Trophoblast cell (in vitro differentiated cells and primary cell): ENCODE results near the gene DBI.

Experiments
- DNase-seq, 2 donors: peaks; one replicate each; pipeline ENCODE4 v3.0.0-alpha.2; 2016
- H2AFZ ChIP-seq: 2 replicates; pipeline ENCODE4 v1.6.1; 2013; ENCODE audit warnings: low read length, moderate library complexity, mild to moderate bottlenecking; ENCODE audit not compliant: insufficient read depth, poor library complexity
- H2AK5ac ChIP-seq: 2 replicates; pipeline ENCODE4 v1.6.1; 2013; ENCODE audit warnings: mild to moderate bottlenecking, low read length
- H2BK120ac ChIP-seq: 2 replicates; pipeline ENCODE4 v1.6.1; 2013; ENCODE audit warnings: low read length, mild to moderate bottlenecking, moderate library complexity; ENCODE audit not compliant: insufficient read depth, poor library complexity
- H2BK12ac ChIP-seq: 2 replicates; pipeline ENCODE4 v1.6.1; 2013; ENCODE audit warnings: mild to moderate bottlenecking, low read length, moderate library complexity
- H2BK5ac ChIP-seq: 2 replicates; pipeline ENCODE4 v1.6.1; 2013; ENCODE audit warnings: low read length, low read depth, moderate library complexity, mild to moderate bottlenecking; ENCODE audit not compliant: poor library complexity
- H3K14ac ChIP-seq: 2 replicates; pipeline ENCODE4 v1.6.1; 2013; ENCODE audit warnings: mild to moderate bottlenecking, low read length
- H3K18ac ChIP-seq: 2 replicates; pipeline ENCODE4 v1.6.1; 2013; ENCODE audit warnings: mild to moderate bottlenecking, low read length
- H3K23ac ChIP-seq: 2 replicates; pipeline ENCODE4 v1.6.1; 2013; ENCODE audit warnings: low read length
- H3K27ac ChIP-seq: 2 replicates; pipeline ENCODE4 v1.5.1; 2013; ENCODE audit warnings: low read depth, mild to moderate bottlenecking, inconsistent platforms, low read length, moderate library complexity
- H3K27me3 ChIP-seq: 2 replicates; pipeline ENCODE4 v1.6.1; 2013; ENCODE audit warnings: inconsistent platforms, mild to moderate bottlenecking, low read length, moderate library complexity; ENCODE audit not compliant: insufficient read depth
- H3K36me3 ChIP-seq, 2 experiments: 1 replicate in 1 of 2; 2 replicates in 1 of 2; pipeline ENCODE4 v1.6.1; 2013; ENCODE audit warnings: low read length in 2 of 2, mild to moderate bottlenecking in 2 of 2, moderate library complexity in 1 of 2; ENCODE audit not compliant: insufficient read depth in 2 of 2, control insufficient read depth in 1 of 2
- H3K4ac ChIP-seq: 2 replicates; pipeline ENCODE4 v1.6.1; 2013; ENCODE audit warnings: low read depth, mild to moderate bottlenecking, low read length, moderate library complexity
- H3K4me1 ChIP-seq, 2 experiments: 1 replicate in 1 of 2; 2 replicates in 1 of 2; pipeline ENCODE4 v1.6.1; 2013; ENCODE audit warnings: low read length in 2 of 2, mild to moderate bottlenecking in 2 of 2, moderate library complexity in 1 of 2; ENCODE audit not compliant: insufficient read depth in 2 of 2, control insufficient read depth in 1 of 2
- H3K4me2 ChIP-seq: 2 replicates; pipeline ENCODE4 v1.6.1; 2013; ENCODE audit warnings: inconsistent platforms, mild to moderate bottlenecking, low read length, moderate library complexity
- H3K4me3 ChIP-seq: 2 replicates; pipeline ENCODE4 v1.5.1; 2013; ENCODE audit warnings: mild to moderate bottlenecking, low read depth, low read length, inconsistent platforms
- H3K79me1 ChIP-seq: one replicate; pipeline ENCODE4 v1.6.1; 2013; ENCODE audit warnings: low read length
- H3K79me2 ChIP-seq: 2 replicates; pipeline ENCODE4 v1.6.1; 2013; ENCODE audit warnings: low read length, mild to moderate bottlenecking; ENCODE audit not compliant: control insufficient read depth, insufficient read depth, poor library complexity
- H3K9ac ChIP-seq: 2 replicates; pipeline ENCODE4 v1.6.1; 2013; ENCODE audit warnings: mild to moderate bottlenecking, low read length
- H3K9me3 ChIP-seq: 2 replicates; pipeline ENCODE4 v1.6.1; 2013; ENCODE audit warnings: low read depth, mild to moderate bottlenecking, control low read depth, inconsistent platforms, low read length; ENCODE audit not compliant: insufficient read depth
- H4K12ac ChIP-seq: 2 replicates; pipeline ENCODE4 v1.6.1; 2013; ENCODE audit warnings: low read depth, mild to moderate bottlenecking, low read length, moderate library complexity
- H4K8ac ChIP-seq: 2 replicates; pipeline ENCODE4 v1.6.1; 2013; ENCODE audit warnings: low read depth, mild to moderate bottlenecking, low read length, moderate library complexity
- H4K91ac ChIP-seq: one replicate; pipeline ENCODE4 v1.6.1; 2013; ENCODE audit warnings: low read depth, mild to moderate bottlenecking, low read length, moderate library complexity
- WGBS: extraction: QIAGEN DNeasy Blood & Tissue Kit; methylation state at CpG from one replicate; pipeline ENCODE4 v1.1.7; 2013; ENCODE audit warnings: missing lambda C conversion rate; ENCODE audit not compliant: insufficient read length, insufficient coverage; ENCODE audit errors: extremely low coverage; 5-methylcytosine and 5-hydroxymethylcytosine counted together

The DBI gene

DNA sequence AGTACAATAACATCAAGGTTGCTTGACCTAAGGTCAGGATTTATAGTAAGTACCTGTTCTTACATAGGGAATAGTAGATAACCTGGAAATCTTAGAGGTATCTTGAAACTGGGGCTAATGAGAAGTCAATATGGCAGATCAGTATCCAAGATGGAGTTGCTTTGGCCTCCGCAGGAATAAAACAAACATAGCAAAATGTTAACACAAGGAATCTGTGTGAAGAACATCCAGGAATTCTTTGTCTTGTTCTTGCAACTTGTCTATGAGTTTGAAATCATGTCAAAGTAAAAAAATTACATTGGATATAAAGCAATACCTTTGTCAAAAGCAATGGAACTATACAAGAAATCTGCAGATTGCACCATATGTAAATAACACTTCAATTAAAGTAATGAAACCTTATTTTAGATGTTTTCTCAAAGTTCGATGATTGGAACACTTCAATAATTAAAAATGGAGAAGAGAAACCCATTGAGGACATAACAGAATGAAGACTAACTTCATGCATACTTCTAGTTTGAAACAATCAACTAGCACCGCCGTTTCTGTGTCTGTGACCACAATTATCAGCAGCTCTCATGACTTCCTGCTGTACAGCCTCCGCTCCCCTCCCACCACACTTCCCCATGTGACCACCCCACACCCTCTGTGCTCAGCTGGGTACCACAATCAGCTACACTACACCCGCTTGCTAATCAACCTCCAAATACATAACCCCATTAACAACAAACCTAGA is 27.8 kb upstream of the DBI start:
- Histone ChIP-seq H3K9ac (no peak overlapping the region), H4K8ac (no peak overlapping the region), H3K18ac (no peak overlapping the region), H3K23ac (no peak overlapping the region), H2AFZ (no peak overlapping the region), H3K79me1 (no peaks in the 10 kb centered on the region), H3K79me2 (no peaks in the 10 kb centered on the region), H2BK120ac (no peak overlapping the region), H3K14ac (no peak overlapping the region), H3K9me3 (no peaks in the 10 kb centered on the region), H3K4me3 (no peak overlapping the region), H4K12ac (no peak overlapping the region), H3K27ac (no peak overlapping the region), H3K4me2 (no peak overlapping the region), H2AK5ac (no peak overlapping the region), H2BK5ac (no peak overlapping the region), H2BK12ac (no peak overlapping the region), H3K4ac (no peak overlapping the region), H3K36me3 (no peaks in the 10 kb centered on the region), H3K4me1 (no peaks in the 10 kb centered on the region), H4K91ac (no peak overlapping the region), H3K27me3 (no peaks in the 10 kb centered on the region)
- no CpG with 5 or more reads among the region's 6 CpGs for WGBS
- no peak for DNase-seq

DNA sequence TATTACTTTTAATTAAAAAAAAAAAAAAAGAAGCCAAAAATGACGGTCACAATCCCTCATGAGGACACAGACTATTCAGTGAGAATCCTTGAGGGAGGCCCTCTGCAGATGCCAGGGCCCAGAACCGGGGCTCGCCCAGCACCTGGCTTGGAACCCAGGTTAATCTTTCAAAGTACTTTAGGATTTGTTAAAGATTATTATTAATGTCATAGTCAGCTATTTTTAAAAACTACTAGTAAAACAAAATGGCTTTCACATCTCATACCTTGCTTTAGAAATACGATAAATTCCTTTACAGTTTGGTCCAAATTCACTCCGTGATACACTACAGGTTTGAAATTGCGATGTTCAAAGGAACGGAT is 27.2 kb upstream of the DBI start:
- H2BK12ac ChIP-seq, result no peak overlapping the region
- no peak overlapping the region for H3K23ac ChIP-seq
- H3K4me3 ChIP-seq, result no peak overlapping the region
- no peak overlapping the region for H3K14ac ChIP-seq
- no peaks in the 10 kb centered on the region for H3K4me1 ChIP-seq
- WGBS, result no CpG with 5 or more reads among the region's 7 CpGs
- no peak overlapping the region for H3K4me2 ChIP-seq
- no peak overlapping the region for H2BK5ac ChIP-seq
- H3K9me3 ChIP-seq, result no peaks in the 10 kb centered on the region
- no peak overlapping the region for H2AFZ ChIP-seq
- H3K9ac ChIP-seq, result no peak overlapping the region
- H4K91ac ChIP-seq, result no peak overlapping the region
- no peaks in the 10 kb centered on the region for H3K79me2 ChIP-seq
- H4K8ac ChIP-seq, result no peak overlapping the region
- no peaks in the 10 kb centered on the region for H3K27me3 ChIP-seq
- H3K36me3 ChIP-seq, result no peaks in the 10 kb centered on the region
- no peak for DNase-seq
- no peak overlapping the region for H3K27ac ChIP-seq
- no peak overlapping the region for H2AK5ac ChIP-seq
- H3K4ac ChIP-seq, result no peak overlapping the region
- no peak overlapping the region for H4K12ac ChIP-seq
- no peak overlapping the region for H2BK120ac ChIP-seq
- H3K79me1 ChIP-seq, result no peaks in the 10 kb centered on the region
- no peak overlapping the region for H3K18ac ChIP-seq

DNA sequence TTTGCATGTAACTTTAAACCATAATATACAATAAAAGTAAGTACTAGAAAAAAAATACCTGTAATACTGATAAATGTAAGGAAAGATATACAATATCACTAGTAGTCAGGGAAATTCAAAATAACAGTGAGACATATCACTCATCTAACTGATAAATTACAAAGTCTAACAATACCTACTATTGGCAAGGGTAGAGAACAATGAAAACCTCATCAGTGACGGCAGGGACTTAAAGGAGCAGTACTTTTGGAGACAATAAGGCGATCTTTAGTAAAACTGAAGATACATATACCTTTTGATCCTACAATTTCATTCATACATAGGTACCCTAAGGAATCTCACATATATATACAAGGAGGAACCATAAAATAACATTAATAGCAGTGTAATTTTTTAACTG is 25.1 kb upstream of the DBI start:
- no peak overlapping the region for H2BK12ac ChIP-seq
- H3K79me2 ChIP-seq, result no peaks in the 10 kb centered on the region
- WGBS, result no CpG with 5 or more reads among the region's 2 CpGs
- H2BK120ac ChIP-seq, result no peak overlapping the region
- H3K9me3 ChIP-seq, result no peaks in the 10 kb centered on the region
- H4K91ac ChIP-seq, result no peak overlapping the region
- H4K12ac ChIP-seq, result no peak overlapping the region
- no peak overlapping the region for H3K18ac ChIP-seq
- no peak overlapping the region for H3K9ac ChIP-seq
- no peak overlapping the region for H3K14ac ChIP-seq
- H3K23ac ChIP-seq, result no peak overlapping the region
- no peak overlapping the region for H3K4ac ChIP-seq
- H3K4me2 ChIP-seq, result no peak overlapping the region
- H3K27me3 ChIP-seq, result no peaks in the 10 kb centered on the region
- DNase-seq, result no peak
- H3K79me1 ChIP-seq, result no peaks in the 10 kb centered on the region
- no peak overlapping the region for H2AK5ac ChIP-seq
- no peaks in the 10 kb centered on the region for H3K4me1 ChIP-seq
- no peak overlapping the region for H2BK5ac ChIP-seq
- H3K4me3 ChIP-seq, result no peak overlapping the region
- H4K8ac ChIP-seq, result no peak overlapping the region
- no peak overlapping the region for H3K27ac ChIP-seq
- H2AFZ ChIP-seq, result no peak overlapping the region
- H3K36me3 ChIP-seq, result no peaks in the 10 kb centered on the region

DNA sequence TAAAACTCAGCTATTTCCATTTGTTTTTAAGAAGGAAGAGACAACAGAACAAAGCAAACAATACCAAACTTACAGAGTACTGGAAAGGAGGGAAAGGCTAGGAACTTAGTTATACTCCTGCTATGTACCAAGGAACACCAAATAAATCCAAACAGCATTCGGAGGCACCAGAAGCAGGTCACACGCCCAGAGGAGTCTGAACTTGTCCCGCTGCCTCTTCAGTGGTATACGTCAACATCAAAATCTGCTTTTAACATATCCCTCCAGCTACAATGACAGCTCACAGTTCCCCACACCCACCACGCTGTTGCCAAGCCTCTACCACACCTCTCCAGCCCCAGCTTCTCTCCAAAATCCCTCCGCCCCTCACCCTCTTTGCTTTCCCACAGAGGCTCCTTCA is 17.5 kb upstream of the DBI start:
- WGBS, result no CpG with 5 or more reads among the region's 6 CpGs
- Histone ChIP-seq H3K79me1 (no peaks in the 10 kb centered on the region), H3K4me1 (peaks cover 5 to 9% of the 10 kb centered on the region in 2 experiments), H3K27me3 (no peaks in the 10 kb centered on the region), H3K4ac (no peak overlapping the region), H2AFZ (no peak overlapping the region), H3K36me3 (no peaks in the 10 kb centered on the region), H3K9me3 (no peaks in the 10 kb centered on the region), H4K12ac (no peak overlapping the region), H3K23ac (no peak overlapping the region), H3K14ac (no peak overlapping the region), H2BK5ac (no peak overlapping the region), H2AK5ac (no peak overlapping the region), H4K8ac (no peak overlapping the region), H4K91ac (no peak overlapping the region), H2BK120ac (no peak overlapping the region), H3K79me2 (no peaks in the 10 kb centered on the region), H2BK12ac (no peak overlapping the region), H3K18ac (no peak overlapping the region), H3K27ac (no peak overlapping the region), H3K4me2 (no peak overlapping the region), H3K9ac (no peak overlapping the region), H3K4me3 (no peak overlapping the region)
- no peak for DNase-seq
